GM21825 (cell line): ENCODE measurements around the gene FAM83G.
"Not testable (repeated sequence)": the region's sequence is repeated elsewhere in the genome, so short reads cannot be mapped to it uniquely, and the experiment has no call there.

Experiments used
- ATAC-seq: cut with Tn5 transposase; IDR thresholded peaks from one replicate; pipeline ENCODE4 v1.9.1; 2021; ENCODE audit warnings: mild to moderate bottlenecking, moderate library complexity; ENCODE audit not compliant: unreplicated experiment

FAM83G gene

DNA sequence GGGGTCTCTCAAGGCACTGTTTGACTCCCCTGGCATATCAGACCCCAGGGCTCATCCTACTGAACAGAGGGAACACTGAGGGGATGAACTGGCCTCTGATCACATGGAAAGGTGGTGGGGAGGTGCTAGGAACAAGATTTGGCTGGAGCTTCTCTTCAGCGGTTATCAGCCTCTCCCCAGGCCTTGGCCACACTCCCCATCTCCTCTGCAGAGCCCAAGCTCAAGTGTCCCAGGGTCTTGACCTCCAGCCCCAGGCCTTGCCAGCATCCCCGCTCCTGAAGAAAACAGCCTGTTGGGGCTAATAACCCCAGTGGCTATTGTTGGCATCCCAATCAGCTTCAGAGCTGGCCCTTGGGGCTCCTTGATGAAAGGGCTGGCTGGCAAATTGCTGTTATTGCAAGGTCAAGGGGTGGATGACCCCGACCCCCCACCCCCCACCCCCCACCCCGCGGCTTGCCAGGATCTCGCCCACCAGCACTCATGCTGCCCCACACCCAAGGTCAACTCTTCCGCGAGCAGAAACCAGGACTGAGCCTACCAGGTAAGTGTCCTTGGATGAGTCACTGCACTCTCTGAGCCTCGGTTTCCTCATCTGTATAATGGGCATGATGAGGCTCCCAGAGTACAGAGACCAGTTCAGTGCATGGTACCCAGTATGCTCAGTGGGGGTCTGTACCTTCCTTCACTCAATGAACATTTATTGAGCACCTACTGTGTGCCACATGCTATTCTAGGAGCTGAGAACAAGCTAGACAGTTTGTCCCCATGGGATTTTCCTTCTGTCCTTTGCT is 18.8 kb upstream of the FAM83G start:
- no peak for ATAC-seq

DNA sequence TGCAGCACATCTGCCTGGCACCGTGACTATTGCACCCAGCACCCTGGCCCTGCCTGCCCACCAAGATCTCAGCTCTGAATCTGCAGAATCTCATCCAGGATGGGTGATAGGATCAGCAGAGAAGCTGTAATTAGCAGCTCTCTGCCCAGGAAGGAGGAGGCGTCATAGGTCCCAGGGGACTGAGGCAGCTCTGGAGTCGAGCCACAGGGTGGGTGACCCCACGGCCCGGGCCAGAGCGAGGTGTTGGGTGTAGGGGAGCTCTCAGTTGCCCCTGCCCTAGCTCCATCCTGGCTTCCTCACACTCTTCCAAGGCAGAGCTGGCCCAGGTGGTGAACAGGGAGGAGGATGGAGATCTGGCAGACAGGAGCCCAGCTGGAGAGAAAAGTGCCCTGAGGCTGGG is 18.2 kb upstream of the FAM83G start:
- no peak for ATAC-seq

- no peak for ATAC-seq
Measured at GRCh38 chr17:19022128-19022527, 17.6 kb upstream of the FAM83G start.

DNA sequence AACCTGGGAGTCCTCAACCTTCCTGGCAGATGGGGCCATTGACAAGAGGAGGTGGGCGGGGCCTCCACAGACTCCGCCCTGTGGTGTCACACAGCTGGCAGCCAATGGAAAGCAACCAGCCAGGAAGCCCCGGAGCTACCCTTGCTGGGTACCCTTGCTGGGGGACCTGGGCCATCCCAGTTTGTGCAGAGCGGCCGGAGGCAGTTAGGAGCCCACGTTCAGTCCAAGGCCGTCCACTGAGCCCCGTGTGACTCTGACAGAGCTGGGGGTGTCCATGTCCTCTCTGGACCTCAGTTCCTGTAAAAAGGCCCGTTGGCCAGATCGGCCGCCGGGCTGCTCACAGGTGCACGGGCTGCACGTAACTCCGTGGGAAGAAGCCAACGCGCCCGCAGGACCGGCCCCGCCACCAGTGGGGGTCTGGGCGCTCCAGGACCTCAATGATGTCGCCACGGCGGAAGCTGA is 17.1 kb upstream of the FAM83G start:
- no peak for ATAC-seq

GRCh38 chr17:19021011-19021621 is 16.6 kb upstream of the FAM83G start:
- ATAC-seq, result not testable (repeated sequence)

DNA sequence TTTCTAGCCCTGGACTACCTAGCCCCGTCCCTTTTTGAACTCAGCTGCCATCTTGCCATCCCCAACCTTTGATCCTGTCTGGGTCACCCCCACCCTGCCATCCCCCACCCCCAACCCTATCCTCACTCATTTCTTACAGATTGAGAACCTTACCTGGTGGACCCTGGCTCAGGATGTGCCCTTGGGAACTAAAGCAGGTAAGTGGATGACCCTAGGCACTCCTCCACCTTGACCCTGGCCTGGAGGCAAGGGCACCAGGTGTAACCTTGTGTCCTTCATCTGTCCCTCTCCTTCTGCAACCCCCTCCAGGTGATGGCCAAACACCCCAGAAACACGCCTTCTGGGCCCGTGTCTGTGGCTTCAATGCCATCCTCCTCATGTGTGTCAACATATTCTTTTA is 15.5 kb upstream of the FAM83G start:
- ATAC-seq, result no peak

DNA sequence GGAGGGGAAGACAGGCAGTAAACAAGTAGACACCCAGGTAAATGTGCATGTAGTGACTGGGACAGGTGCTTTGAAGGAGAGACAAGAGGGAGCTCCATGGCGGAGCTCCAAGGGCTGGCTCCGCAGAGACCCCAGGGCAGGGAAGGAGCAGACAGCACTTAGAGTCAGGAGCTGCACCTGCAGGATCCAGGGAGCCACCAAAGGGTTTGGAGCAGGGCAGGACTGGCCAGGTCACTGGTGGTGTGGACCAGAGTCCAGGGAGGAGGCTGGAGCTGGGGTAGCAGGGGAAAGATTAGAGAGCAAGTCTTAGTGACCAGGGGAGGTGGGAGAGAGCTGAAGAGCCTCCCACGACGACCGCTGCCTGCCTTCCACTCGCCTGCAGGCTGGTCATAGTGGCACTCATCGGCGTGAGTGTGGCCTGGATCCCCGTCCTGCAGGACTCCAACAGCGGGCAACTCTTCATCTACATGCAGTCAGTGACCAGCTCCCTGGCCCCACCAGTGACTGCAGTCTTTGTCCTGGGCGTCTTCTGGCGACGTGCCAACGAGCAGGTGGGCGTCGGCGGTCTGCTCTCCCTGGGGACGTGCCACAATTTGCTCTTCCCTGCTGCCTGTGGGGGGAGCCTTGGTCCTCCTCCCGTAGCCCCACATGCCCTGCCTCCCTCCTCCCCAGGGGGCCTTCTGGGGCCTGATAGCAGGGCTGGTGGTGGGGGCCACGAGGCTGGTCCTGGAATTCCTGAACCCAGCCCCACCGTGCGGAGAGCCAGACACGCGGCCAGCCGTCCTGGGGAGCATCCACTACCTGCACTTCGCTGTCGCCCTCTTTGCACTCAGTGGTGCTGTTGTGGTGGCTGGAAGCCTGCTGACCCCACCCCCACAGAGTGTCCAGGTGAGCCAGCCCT is 14.7 kb upstream of the FAM83G start:
- no peak for ATAC-seq

DNA sequence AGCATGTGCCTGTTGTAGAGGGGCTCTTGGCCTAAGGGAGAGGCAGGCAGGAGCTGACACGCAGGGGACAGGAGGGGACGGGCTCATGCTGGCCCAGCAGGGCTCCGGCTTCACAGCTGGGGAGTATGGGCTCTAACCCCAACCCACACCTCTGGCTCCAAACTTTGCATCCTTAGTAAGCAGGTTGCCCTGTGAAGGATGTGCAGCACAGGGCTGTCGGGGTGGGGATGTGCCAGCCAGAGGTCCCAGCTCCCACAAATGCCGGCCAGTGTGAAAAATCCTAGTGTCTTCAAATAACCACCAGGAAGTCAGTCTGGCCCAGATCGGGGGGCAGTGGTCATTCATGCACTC is 14.0 kb upstream of the FAM83G start:
- ATAC-seq, result no peak

DNA sequence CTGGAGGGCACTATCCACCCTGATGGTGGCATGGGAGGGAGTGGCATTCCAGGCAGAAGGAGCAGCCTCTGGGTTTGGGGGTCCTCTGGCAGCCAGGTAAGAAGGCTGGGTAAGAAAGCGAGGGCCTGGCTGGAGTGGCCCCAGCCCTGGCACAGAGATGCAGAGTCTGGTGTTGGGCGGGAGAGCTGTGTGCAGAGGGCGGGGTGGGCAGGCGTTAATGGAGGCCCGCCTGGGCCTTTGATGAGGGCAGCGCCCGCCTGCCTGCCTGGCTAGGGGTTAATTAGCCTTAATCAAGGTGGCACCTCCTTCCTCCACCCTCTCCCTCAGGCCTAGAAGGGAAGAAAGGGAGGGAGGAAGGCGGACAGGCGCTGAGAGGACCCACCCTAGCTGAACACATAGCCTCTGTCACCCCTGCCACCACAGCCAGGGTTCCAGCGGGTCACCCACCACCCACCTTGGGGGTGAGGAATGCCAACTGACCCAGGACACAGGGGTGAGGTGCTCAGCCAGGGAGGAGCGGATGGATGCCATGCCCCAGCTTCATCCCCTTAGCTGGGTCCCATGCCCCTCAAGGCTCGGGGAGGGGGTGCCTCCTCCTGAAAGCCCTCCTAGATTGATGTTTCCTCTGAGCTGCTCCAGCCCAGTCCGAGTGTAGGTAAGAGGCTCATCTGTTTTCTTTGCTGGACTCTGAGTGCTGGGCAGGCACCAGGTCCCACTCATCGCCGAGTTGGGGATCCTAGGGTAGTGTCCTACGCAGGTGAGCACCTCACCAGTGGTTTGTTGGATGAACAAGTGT is 13.4 kb upstream of the FAM83G start:
- no peak for ATAC-seq

DNA sequence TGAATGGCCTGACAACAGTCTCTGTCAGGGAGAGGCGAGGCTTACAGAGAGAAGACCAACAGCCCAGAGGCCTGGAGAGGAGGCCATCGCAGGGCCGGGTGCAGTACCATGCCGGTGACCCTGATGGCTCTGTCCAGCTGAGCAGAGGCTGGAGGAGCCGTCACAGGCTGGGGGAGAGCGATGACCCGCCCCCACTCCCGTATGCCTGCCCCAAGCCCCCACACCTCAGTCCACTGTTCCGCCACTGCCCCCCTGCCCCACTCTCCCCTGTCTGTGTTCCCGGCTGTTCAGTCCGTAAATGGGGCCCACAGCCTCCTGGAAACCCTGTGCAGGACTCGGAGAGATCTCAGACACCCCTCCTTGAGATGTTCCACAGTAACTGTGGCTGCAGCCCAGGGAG is 12.8 kb upstream of the FAM83G start:
- no peak for ATAC-seq

DNA sequence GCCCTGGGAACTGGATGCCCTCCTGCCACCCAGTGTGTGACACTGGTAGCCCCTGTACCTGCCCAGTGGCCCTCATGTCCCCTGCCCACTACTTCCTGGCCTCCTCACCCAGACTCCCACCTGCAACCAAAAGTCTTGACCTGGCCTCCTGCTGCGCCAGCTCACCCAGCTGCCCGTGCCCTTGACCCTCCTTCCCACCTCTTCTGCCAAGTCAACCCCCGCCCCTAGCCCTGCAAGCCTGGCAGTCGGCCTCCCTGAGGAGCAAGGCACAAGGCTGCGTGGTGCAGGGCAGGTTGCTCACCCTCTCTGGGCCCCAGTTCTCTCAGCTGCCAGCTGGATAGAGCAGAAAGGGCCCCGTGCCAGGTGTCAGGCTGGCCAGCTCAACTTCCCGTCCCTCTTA is 12.3 kb upstream of the FAM83G start:
- no peak for ATAC-seq

DNA sequence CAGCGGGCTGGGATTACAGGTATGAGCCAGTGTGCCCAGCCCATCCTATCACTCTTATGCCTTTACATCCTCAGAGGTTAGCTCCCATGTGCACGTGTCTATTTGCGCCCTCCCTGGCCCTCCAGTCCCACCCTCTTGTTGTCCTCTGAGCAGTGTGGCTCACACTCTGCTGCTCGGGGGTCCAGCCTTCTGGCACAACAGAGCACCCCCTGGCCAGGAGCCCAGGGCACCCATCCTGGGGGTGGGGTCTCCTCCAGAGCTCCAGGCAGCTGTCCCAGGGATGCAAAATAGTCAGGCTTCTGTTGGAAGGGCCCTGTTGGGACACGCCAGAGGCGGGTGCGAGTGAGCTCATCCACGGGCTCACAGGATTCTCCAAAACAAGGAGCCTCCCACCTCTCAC is 11.7 kb upstream of the FAM83G start:
- ATAC-seq, result no peak

- ATAC-seq, result no peak
Measured at GRCh38 chr17:19015428-19015827, 10.9 kb upstream of the FAM83G start.

DNA sequence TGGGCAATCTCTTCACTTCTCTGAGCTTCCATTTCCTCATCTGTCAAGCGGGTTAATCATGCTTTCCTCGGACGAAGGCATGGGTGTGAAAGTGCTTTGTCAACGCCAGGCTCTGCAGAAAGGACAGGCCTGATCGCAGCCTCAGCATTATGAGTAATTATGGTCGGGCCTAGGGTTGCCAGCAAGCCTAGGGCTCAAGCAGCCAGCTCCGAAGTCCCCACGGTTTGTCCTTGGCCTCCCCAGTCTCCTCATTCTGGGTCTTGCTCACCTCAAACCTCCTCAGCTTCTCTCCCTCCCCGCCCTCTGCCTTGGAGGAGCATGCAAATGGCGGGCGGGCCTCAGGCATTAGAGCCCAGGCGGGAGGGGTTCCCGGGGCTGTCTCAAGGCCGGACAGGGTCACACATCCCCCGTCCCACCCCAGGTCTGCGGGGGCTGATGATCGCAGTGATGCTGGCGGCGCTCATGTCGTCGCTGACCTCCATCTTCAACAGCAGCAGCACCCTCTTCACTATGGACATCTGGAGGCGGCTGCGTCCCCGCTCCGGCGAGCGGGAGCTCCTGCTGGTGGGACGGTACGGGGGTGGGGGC is 10.2 kb upstream of the FAM83G start:
- no peak for ATAC-seq

DNA sequence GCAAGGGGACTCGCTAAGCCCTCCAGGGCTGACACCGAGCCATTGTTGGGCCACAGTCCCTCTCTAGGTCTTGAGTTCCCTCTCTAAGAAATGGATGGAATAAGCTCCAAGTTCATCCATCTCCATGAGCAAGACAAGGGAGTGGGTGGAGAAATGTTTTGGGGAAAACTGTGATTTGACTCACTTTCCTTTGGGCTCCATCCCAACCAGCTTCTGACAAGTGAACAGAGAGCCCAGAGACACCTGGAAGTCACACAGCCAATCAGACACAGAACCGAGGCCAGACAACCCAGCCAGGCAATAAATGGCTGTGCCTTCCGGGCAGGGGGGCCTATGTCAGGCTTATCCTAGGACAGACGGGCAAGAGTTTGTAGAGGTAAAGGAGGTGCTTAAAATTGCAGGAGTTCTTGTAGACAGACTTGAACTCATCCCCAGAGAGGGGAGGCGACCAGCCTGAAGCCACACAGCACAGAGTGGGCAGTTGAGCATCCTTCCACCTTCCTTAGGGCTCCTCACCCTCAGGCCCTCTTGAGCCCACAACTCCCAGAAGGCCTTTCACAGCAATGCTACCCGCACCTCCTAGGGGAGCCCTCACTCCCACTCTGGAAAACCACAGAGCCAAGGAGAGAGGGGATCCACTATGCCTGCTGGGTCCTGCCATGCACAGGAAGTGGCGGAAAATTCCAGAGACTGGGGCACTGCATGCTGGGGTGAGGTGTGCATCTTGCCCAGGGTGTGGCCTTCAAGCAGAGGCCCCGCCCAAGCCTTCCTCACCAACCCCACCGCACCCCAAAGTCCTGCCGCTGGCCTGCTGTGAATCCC is 9.5 kb upstream of the FAM83G start:
- no peak for ATAC-seq

GRCh38 chr17:19013226-19013625 is 8.7 kb upstream of the FAM83G start:
- ATAC-seq, result no peak

- no peak for ATAC-seq
Measured at GRCh38 chr17:19012171-19013080, 7.9 kb upstream of the FAM83G start.

DNA sequence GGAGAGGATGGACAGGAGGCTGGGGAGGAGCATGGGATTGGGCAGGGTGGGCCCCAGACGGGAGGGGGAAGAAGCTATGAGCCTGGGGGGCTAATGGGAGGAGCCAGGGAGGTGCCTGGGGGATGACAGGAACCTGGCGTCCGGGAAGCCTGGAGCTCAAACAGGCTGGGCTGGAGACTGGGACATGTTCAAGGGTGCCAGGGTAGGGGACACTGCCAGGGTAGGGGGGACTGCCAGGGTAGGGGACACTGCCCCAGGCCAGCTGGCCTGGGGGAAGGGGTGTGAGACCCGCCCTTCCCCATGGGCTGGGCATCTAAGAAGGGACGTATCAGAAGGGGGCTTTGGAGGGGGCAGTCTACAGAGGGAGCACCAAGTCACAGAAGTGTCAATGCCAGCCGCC is 7.0 kb upstream of the FAM83G start:
- ATAC-seq, result no peak
